GM12892 (cell line): Measurements from ENCODE around the gene SHTN1.

Experiments used
- POLR2A ChIP-seq: IDR thresholded peaks from 2 replicates; pipeline ENCODE4 v1.6.1; 2011; ENCODE audit warnings: low read depth, low read length, control low read depth
- POLR2AphosphoS5 ChIP-seq: IDR thresholded peaks from 2 replicates; pipeline ENCODE4 v1.6.1; 2011; ENCODE audit warnings: low read depth, low read length, control low read depth
- TAF1 ChIP-seq: IDR thresholded peaks from 2 replicates; pipeline ENCODE4 v1.6.1; 2011; ENCODE audit warnings: low read depth, mild to moderate bottlenecking, control low read depth, low read length, borderline replicate concordance

DNA sequence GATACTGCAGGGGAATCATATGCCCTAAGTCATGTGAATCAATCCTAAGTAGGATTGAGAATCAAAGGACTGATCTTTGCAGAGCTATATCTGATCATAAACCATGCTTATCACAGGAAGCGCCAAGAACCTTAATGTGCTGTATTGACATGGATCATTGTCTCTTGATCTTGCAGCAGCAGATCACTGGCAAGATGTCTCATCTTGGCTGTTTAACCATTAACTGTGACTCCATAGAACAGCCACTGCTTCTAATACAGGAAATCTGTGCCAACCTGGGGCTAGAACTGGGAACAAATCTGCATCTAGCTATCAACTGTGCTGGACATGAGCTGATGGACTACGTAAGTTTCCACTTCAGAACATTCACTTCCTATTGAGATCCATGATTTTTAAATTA is 134.0 kb downstream of the SHTN1 start:
- TF ChIP-seq TAF1 (no peak), POLR2A (no peak), POLR2AphosphoS5 (no peak)
